CD4-positive, alpha-beta memory T cell (primary cell): ENCODE data around the gene VWDE. TPM values are rescaled to one million over a fixed set of nuclear protein-coding genes. Genes with fewer than 3 reads are reported as not detected.
A peak's percentile ranks its signal among the peaks of the same experiment; 100 is the strongest.

ENCODE experiments used
- CTCF ChIA-PET: fragments of 350-600 bp; sonication (Branson Sonifier 250); formaldehyde crosslinking; loops from one replicate; lab custom pipeline; 2021; ENCODE audit warnings: inconsistent platforms; ENCODE audit not compliant: partially characterized antibody; lab: Charles Lee
- POLR2A ChIA-PET: fragments of 350-600 bp; sonication (Branson Sonifier 250); formaldehyde crosslinking; loops from one replicate; lab custom pipeline; 2021; ENCODE audit not compliant: partially characterized antibody; lab: Charles Lee
- DNase-seq, 5 donors: peaks; one replicate each; pipeline versions ENCODE4 v3.0.0 to v3.0.0-alpha.2; 2020 to 2022; ENCODE audit warnings: mixed read lengths in 1 of 5
- H3K27ac ChIP-seq: one replicate; pipeline ENCODE4 v1.7.0; 2013; ENCODE audit warnings: low read depth, low read length
- H3K27me3 ChIP-seq: 2 replicates; pipeline ENCODE4 v1.7.0; 2013; ENCODE audit warnings: mild to moderate bottlenecking, low read length, moderate library complexity; ENCODE audit not compliant: insufficient read depth
- H3K36me3 ChIP-seq: 2 replicates; pipeline ENCODE4 v1.7.0; 2013; ENCODE audit warnings: mild to moderate bottlenecking, low read length, moderate library complexity; ENCODE audit not compliant: insufficient read depth
- H3K4me1 ChIP-seq: 2 replicates; pipeline ENCODE4 v1.7.0; 2013; ENCODE audit warnings: mild to moderate bottlenecking, low read length, moderate library complexity; ENCODE audit not compliant: insufficient read depth
- H3K4me3 ChIP-seq, 2 donors: one replicate each; pipeline ENCODE4 v1.7.0; 2013; ENCODE audit warnings: low read length in 2 of 2, mild to moderate bottlenecking in 1 of 2
- H3K9me3 ChIP-seq, 2 donors: one replicate each; pipeline ENCODE4 v1.7.0; 2013; ENCODE audit warnings: low read length in 2 of 2, control low read depth in 1 of 2; ENCODE audit not compliant: control insufficient read depth in 1 of 2
- H3K27ac Mint-ChIP-seq, 7 donors: one replicate each; pipeline ENCODE4 v1.8.0; 2020 to 2021; ENCODE audit warnings: mixed read lengths in 7 of 7, mild to moderate bottlenecking in 6 of 7, inconsistent platforms in 3 of 7, moderate library complexity in 3 of 7
- H3K27me3 Mint-ChIP-seq, 2 donors: one replicate each; pipeline ENCODE4 v1.8.0; 2020 to 2021; ENCODE audit warnings: mixed read lengths in 2 of 2
- H3K36me3 Mint-ChIP-seq, 2 donors: one replicate each; pipeline ENCODE4 v1.8.0; 2020 to 2021; ENCODE audit warnings: mixed read lengths in 2 of 2, inconsistent platforms in 1 of 2, mild to moderate bottlenecking in 1 of 2
- H3K4me1 Mint-ChIP-seq, 4 donors: one replicate each; pipeline ENCODE4 v1.8.0; 2020 to 2021; ENCODE audit warnings: mixed read lengths in 4 of 4, mild to moderate bottlenecking in 1 of 4
- H3K4me3 Mint-ChIP-seq, 8 donors: one replicate each; pipeline ENCODE4 v1.8.0; 2020 to 2021; ENCODE audit warnings: mixed read lengths in 8 of 8, mild to moderate bottlenecking in 7 of 8, moderate library complexity in 6 of 8, inconsistent platforms in 3 of 8
- H3K9me3 Mint-ChIP-seq, 8 donors: one replicate each; pipeline ENCODE4 v1.8.0; 2020 to 2021; ENCODE audit warnings: mixed read lengths in 8 of 8, mild to moderate bottlenecking in 5 of 8, inconsistent platforms in 3 of 8, moderate library complexity in 1 of 8
- intact Hi-C: fragments of 100-400 bp; cut with micrococcal nuclease; formaldehyde crosslinking; loops from one replicate; pipeline ENCODE4 v1.15.1; 2023
- polyA plus RNA-seq, 2 donors: library from polyadenylated mRNA; unstranded; fragments of 300-500 nt; fragmentation: Illumina TruSeq; gene quantifications; one replicate each; pipeline ENCODE4 v1.2.3, GENCODE V29; 2021
- total RNA-seq, 2 experiments: library from RNA; stranded (reverse); gene quantifications; one replicate each; pipeline ENCODE4 v1.2.3, GENCODE V29; 2021

VWDE gene
- total and polyA plus RNA-seq, 4 experiments from 2014 or later = 0.26 to 9.0 (median 8.9) TPM; not detected in 1

- no peak overlapping the region for H3K4me3 ChIP-seq
- intact Hi-C loops = loop anchor here (1.0 kb wide), 1 partner anchor 56 kb away; no protein-coding TSS in a partner anchor
- H3K27me3 Mint-ChIP-seq = peaks cover 3 to 9% of the 10 kb centered on the region in 2 donors
These were observed 30.5 kb upstream of the VWDE start for GRCh38 chr7:12434012-12434642.

GRCh38 chr7:12431886-12432556 is 28.4 kb upstream of the VWDE start:
- ChIA-PET POLR2A (no interaction called here), CTCF (no interaction called here)
- Mint-ChIP-seq H3K27me3 (peaks cover 2 to 8% of the 10 kb centered on the region in 2 donors), H3K36me3 (no peaks in the 10 kb centered on the region), H3K4me1 (no peaks in the 10 kb centered on the region), H3K9me3 (peaks cover 0 to 10% (median 2%) of the 10 kb centered on the region in 8 donors), H3K27ac (no peak overlapping the region), H3K4me3 (no peak overlapping the region)
- Histone ChIP-seq H3K27me3 (no peaks in the 10 kb centered on the region), H3K9me3 (no peaks in the 10 kb centered on the region), H3K27ac (no peak overlapping the region), H3K4me3 (no peak overlapping the region), H3K36me3 (no peaks in the 10 kb centered on the region), H3K4me1 (no peaks in the 10 kb centered on the region)
- DNase-seq = peak in 1 of 5 donors; percentile 27
- intact Hi-C loops = no loop called here

More at GRCh38 chr7:12434012-12434642, 30.5 kb upstream of the VWDE start:
- Histone ChIP-seq H3K36me3 (no peaks in the 10 kb centered on the region), H3K9me3 (no peaks in the 10 kb centered on the region), H3K27me3 (no peaks in the 10 kb centered on the region), H3K4me1 (no peaks in the 10 kb centered on the region), H3K27ac (no peak overlapping the region)
- no peak for DNase-seq
- Mint-ChIP-seq H3K36me3 (no peaks in the 10 kb centered on the region), H3K4me1 (no peaks in the 10 kb centered on the region), H3K9me3 (peaks cover 0 to 5% (median 0%) of the 10 kb centered on the region in 8 donors), H3K27ac (no peak overlapping the region), H3K4me3 (no peak overlapping the region)
- ChIA-PET POLR2A (no interaction called here), CTCF (interaction anchor here (1.2 kb wide), 1 partner anchor 56 kb away, joined by 3 read pairs; no protein-coding TSS in a partner anchor)

- no peak overlapping the region for H3K4me3 Mint-ChIP-seq
- H3K36me3 Mint-ChIP-seq = no peaks in the 10 kb centered on the region
- peaks cover 0 to 14% (median 5%) of the 10 kb centered on the region in 8 donors for H3K9me3 Mint-ChIP-seq
- H3K27me3 ChIP-seq = no peaks in the 10 kb centered on the region
- no peaks in the 10 kb centered on the region for H3K36me3 ChIP-seq
- H3K4me3 ChIP-seq = no peak overlapping the region
- no peaks in the 10 kb centered on the region for H3K4me1 ChIP-seq
- H3K27ac ChIP-seq = no peak overlapping the region
- CTCF ChIA-PET = no interaction called here
- DNase-seq = no peak
- H3K4me1 Mint-ChIP-seq = no peaks in the 10 kb centered on the region
- POLR2A ChIA-PET = no interaction called here
- no peaks in the 10 kb centered on the region for H3K9me3 ChIP-seq
- H3K27ac Mint-ChIP-seq = no peak overlapping the region
- peaks cover 0 to 2% of the 10 kb centered on the region in 2 donors for H3K27me3 Mint-ChIP-seq
- intact Hi-C loops = no loop called here
These were observed 21.6 kb upstream of the VWDE start for GRCh38 chr7:12425311-12425710.

DNA sequence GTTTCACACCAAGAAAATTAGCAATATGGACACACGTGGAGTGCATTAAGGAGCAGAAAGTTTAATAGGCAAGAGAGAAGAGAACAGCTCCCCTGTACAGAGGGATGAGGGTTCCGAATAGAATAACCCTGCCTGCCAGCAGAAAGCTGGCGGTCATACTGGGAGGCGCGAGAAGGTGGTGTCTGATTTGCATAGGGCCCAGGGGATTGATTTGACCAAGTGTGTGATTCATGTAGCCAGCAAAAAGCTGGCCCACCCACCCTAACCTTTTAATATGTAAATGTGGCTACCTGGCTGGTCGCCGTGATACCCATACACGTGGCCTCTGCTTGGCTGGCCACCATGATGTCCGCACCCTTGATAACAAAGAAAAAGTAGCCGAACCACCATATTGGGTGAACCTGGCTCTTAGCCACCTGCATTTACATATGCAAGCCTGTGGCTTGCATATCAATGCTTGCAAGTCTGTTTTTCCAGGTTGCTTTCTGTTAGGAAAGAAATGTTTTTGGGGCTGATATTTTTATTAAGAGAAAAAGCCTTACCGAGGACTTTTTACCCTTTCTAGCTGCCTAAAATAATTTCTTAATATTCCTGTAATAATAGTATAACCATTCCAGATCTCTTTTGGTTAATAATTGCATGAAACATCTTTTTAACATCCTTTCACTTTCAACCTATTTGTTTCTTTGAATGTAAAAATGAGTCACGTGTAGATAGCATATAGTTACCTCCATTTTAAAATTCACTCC is 20.5 kb upstream of the VWDE start:
- Histone ChIP-seq H3K27ac (no peak overlapping the region), H3K4me1 (no peaks in the 10 kb centered on the region), H3K36me3 (no peaks in the 10 kb centered on the region), H3K27me3 (no peaks in the 10 kb centered on the region), H3K4me3 (no peak overlapping the region), H3K9me3 (no peaks in the 10 kb centered on the region)
- intact Hi-C loops = no loop called here
- H3K4me1 Mint-ChIP-seq = no peaks in the 10 kb centered on the region
- H3K4me3 Mint-ChIP-seq = no peak overlapping the region
- CTCF ChIA-PET = no interaction called here
- POLR2A ChIA-PET = no interaction called here
- no peak for DNase-seq
- no peaks in the 10 kb centered on the region for H3K36me3 Mint-ChIP-seq
- peaks cover 0 to 2% of the 10 kb centered on the region in 2 donors for H3K27me3 Mint-ChIP-seq
- H3K27ac Mint-ChIP-seq = no peak overlapping the region
- peaks cover 0 to 14% (median 4%) of the 10 kb centered on the region in 8 donors for H3K9me3 Mint-ChIP-seq

GRCh38 chr7:12423355-12423996 is 19.8 kb upstream of the VWDE start:
- Histone ChIP-seq H3K4me3 (no peak overlapping the region), H3K27me3 (no peaks in the 10 kb centered on the region), H3K27ac (no peak overlapping the region), H3K9me3 (no peaks in the 10 kb centered on the region), H3K4me1 (no peaks in the 10 kb centered on the region), H3K36me3 (no peaks in the 10 kb centered on the region)
- Mint-ChIP-seq H3K27ac (no peak overlapping the region), H3K36me3 (no peaks in the 10 kb centered on the region), H3K9me3 (peaks cover 0 to 14% (median 4%) of the 10 kb centered on the region in 8 donors), H3K4me3 (peak overlapping the region in 1 of 8 donors; percentile 22), H3K4me1 (no peaks in the 10 kb centered on the region), H3K27me3 (peaks cover 2% of the 10 kb centered on the region in 2 donors)
- ChIA-PET CTCF (no interaction called here), POLR2A (no interaction called here)
- intact Hi-C loops = no loop called here
- no peak for DNase-seq

- no peaks in the 10 kb centered on the region for H3K4me1 Mint-ChIP-seq
These were observed 19.1 kb upstream of the VWDE start for GRCh38 chr7:12422554-12423320.

More at GRCh38 chr7:12422554-12423320, 19.1 kb upstream of the VWDE start:
- Histone ChIP-seq H3K36me3 (no peaks in the 10 kb centered on the region), H3K4me1 (no peaks in the 10 kb centered on the region), H3K27me3 (no peaks in the 10 kb centered on the region), H3K27ac (no peak overlapping the region), H3K9me3 (no peaks in the 10 kb centered on the region), H3K4me3 (no peak overlapping the region)
- DNase-seq = no peak
- peaks cover 0 to 11% (median 4%) of the 10 kb centered on the region in 8 donors for H3K9me3 Mint-ChIP-seq
- ChIA-PET CTCF (no interaction called here), POLR2A (no interaction called here)
- no peaks in the 10 kb centered on the region for H3K36me3 Mint-ChIP-seq
- peaks cover 2% of the 10 kb centered on the region in 2 donors for H3K27me3 Mint-ChIP-seq
- H3K27ac Mint-ChIP-seq = no peak overlapping the region
- H3K4me3 Mint-ChIP-seq = no peak overlapping the region
- intact Hi-C loops = no loop called here
